NCI-H82 (cell line): Measurements from ENCODE around the gene CCDC174.

Experiments used
- DNase-seq: peaks from one replicate; lab custom pipeline; 2025; lab: John Stamatoyannopoulos, UW

The CCDC174 gene

GRCh38 chr3:14703128-14703750 lies 51.7 kb downstream of the CCDC174 start:
- DNase-seq = no peak

- no peak for DNase-seq
Measured at GRCh38 chr3:14703791-14704190, 52.2 kb downstream of the CCDC174 start.

- peak; percentile 61 for DNase-seq
Measured at GRCh38 chr3:14706096-14706495, 54.5 kb downstream of the CCDC174 start.

GRCh38 chr3:14716591-14716990 lies 65.0 kb downstream of the CCDC174 start:
- no peak for DNase-seq

- no peak for DNase-seq
Measured at GRCh38 chr3:14717307-14717706, 65.7 kb downstream of the CCDC174 start.

GRCh38 chr3:14718539-14718938 lies 67.0 kb downstream of the CCDC174 start:
- DNase-seq = no peak

GRCh38 chr3:14719006-14719405 lies 67.4 kb downstream of the CCDC174 start:
- DNase-seq = no peak

- DNase-seq = no peak
Measured at GRCh38 chr3:14721126-14721864, 69.7 kb downstream of the CCDC174 start.
